ENCODE data around the gene DCAF5.

The DCAF5 gene

GRCh38 chr14:69042787-69043444 lies 110.0 kb downstream of the DCAF5 start:
- Histone ChIP-seq H3K4me3 (ENCODE audit: low read depth, low read length) (no peak overlapping the region), H3K79me2 (ENCODE audit: control insufficient read depth, insufficient read depth, low read length, unreplicated experiment) (no peaks in the 10 kb centered on the region), H3K4me1 (ENCODE audit: control insufficient read depth, insufficient read depth, low read length, unreplicated experiment) (peaks cover 65% of the 10 kb centered on the region), H3K27ac (ENCODE audit: low read depth, low read length) (peak overlapping the region; percentile 28), H2AFZ (ENCODE audit: low read length, unreplicated experiment) (no peak overlapping the region), H3K27me3 (ENCODE audit: insufficient read depth, low read length) (no peaks in the 10 kb centered on the region), H3K36me3 (ENCODE audit: insufficient read depth, low read length) (no peaks in the 10 kb centered on the region)

- Histone ChIP-seq H3K36me3 (ENCODE audit: insufficient read depth, low read length) (no peaks in the 10 kb centered on the region), H3K79me2 (ENCODE audit: control insufficient read depth, insufficient read depth, low read length, unreplicated experiment) (no peaks in the 10 kb centered on the region), H2AFZ (ENCODE audit: low read length, unreplicated experiment) (no peak overlapping the region), H3K27me3 (ENCODE audit: insufficient read depth, low read length) (no peaks in the 10 kb centered on the region), H3K4me3 (ENCODE audit: low read depth, low read length) (no peak overlapping the region), H3K4me1 (ENCODE audit: control insufficient read depth, insufficient read depth, low read length, unreplicated experiment) (peaks cover 65% of the 10 kb centered on the region), H3K27ac (ENCODE audit: low read depth, low read length) (no peak overlapping the region)
These were observed 110.6 kb downstream of the DCAF5 start for GRCh38 chr14:69042299-69042698.

GRCh38 chr14:69041783-69042182 lies 111.1 kb downstream of the DCAF5 start:
- H3K27me3 ChIP-seq (ENCODE audit: insufficient read depth, low read length): no peaks in the 10 kb centered on the region
- no peak overlapping the region for H2AFZ ChIP-seq (ENCODE audit: low read length, unreplicated experiment)
- H3K4me1 ChIP-seq (ENCODE audit: control insufficient read depth, insufficient read depth, low read length, unreplicated experiment): peaks cover 63% of the 10 kb centered on the region
- H3K36me3 ChIP-seq (ENCODE audit: insufficient read depth, low read length): no peaks in the 10 kb centered on the region
- no peaks in the 10 kb centered on the region for H3K79me2 ChIP-seq (ENCODE audit: control insufficient read depth, insufficient read depth, low read length, unreplicated experiment)
- no peak overlapping the region for H3K4me3 ChIP-seq (ENCODE audit: low read depth, low read length)
- H3K27ac ChIP-seq (ENCODE audit: low read depth, low read length): no peak overlapping the region

GRCh38 chr14:69040353-69040752 lies 112.6 kb downstream of the DCAF5 start:
- Histone ChIP-seq H3K27ac (ENCODE audit: low read depth, low read length) (no peak overlapping the region), H2AFZ (ENCODE audit: low read length, unreplicated experiment) (no peak overlapping the region), H3K36me3 (ENCODE audit: insufficient read depth, low read length) (no peaks in the 10 kb centered on the region), H3K4me3 (ENCODE audit: low read depth, low read length) (no peak overlapping the region), H3K27me3 (ENCODE audit: insufficient read depth, low read length) (no peaks in the 10 kb centered on the region), H3K79me2 (ENCODE audit: control insufficient read depth, insufficient read depth, low read length, unreplicated experiment) (no peaks in the 10 kb centered on the region), H3K4me1 (ENCODE audit: control insufficient read depth, insufficient read depth, low read length, unreplicated experiment) (peaks cover 50% of the 10 kb centered on the region)

GRCh38 chr14:69039288-69039628 lies 113.7 kb downstream of the DCAF5 start:
- H3K36me3 ChIP-seq (ENCODE audit: insufficient read depth, low read length): no peaks in the 10 kb centered on the region
- no peaks in the 10 kb centered on the region for H3K79me2 ChIP-seq (ENCODE audit: control insufficient read depth, insufficient read depth, low read length, unreplicated experiment)
- no peak overlapping the region for H2AFZ ChIP-seq (ENCODE audit: low read length, unreplicated experiment)
- peaks cover 49% of the 10 kb centered on the region for H3K4me1 ChIP-seq (ENCODE audit: control insufficient read depth, insufficient read depth, low read length, unreplicated experiment)
- H3K27ac ChIP-seq (ENCODE audit: low read depth, low read length): peak overlapping the region; percentile 49
- no peak overlapping the region for H3K4me3 ChIP-seq (ENCODE audit: low read depth, low read length)
- H3K27me3 ChIP-seq (ENCODE audit: insufficient read depth, low read length): no peaks in the 10 kb centered on the region

GRCh38 chr14:69038455-69039287 lies 114.2 kb downstream of the DCAF5 start:
- no peak overlapping the region for H3K4me3 ChIP-seq (ENCODE audit: low read depth, low read length)
- H3K27ac ChIP-seq (ENCODE audit: low read depth, low read length): peak overlapping the region; percentile 49
- no peaks in the 10 kb centered on the region for H3K36me3 ChIP-seq (ENCODE audit: insufficient read depth, low read length)
- H3K4me1 ChIP-seq (ENCODE audit: control insufficient read depth, insufficient read depth, low read length, unreplicated experiment): peaks cover 46% of the 10 kb centered on the region
- no peaks in the 10 kb centered on the region for H3K27me3 ChIP-seq (ENCODE audit: insufficient read depth, low read length)
- no peaks in the 10 kb centered on the region for H3K79me2 ChIP-seq (ENCODE audit: control insufficient read depth, insufficient read depth, low read length, unreplicated experiment)
- H2AFZ ChIP-seq (ENCODE audit: low read length, unreplicated experiment): no peak overlapping the region

GRCh38 chr14:69037790-69038454 lies 115.0 kb downstream of the DCAF5 start:
- no peaks in the 10 kb centered on the region for H3K27me3 ChIP-seq (ENCODE audit: insufficient read depth, low read length)
- H3K27ac ChIP-seq (ENCODE audit: low read depth, low read length): no peak overlapping the region; the same call in 1 of the 2 replicates
- H3K4me3 ChIP-seq (ENCODE audit: low read depth, low read length): no peak overlapping the region
- H3K4me1 ChIP-seq (ENCODE audit: control insufficient read depth, insufficient read depth, low read length, unreplicated experiment): peaks cover 39% of the 10 kb centered on the region
- H3K36me3 ChIP-seq (ENCODE audit: insufficient read depth, low read length): no peaks in the 10 kb centered on the region
- no peak overlapping the region for H2AFZ ChIP-seq (ENCODE audit: low read length, unreplicated experiment)
- no peaks in the 10 kb centered on the region for H3K79me2 ChIP-seq (ENCODE audit: control insufficient read depth, insufficient read depth, low read length, unreplicated experiment)

GRCh38 chr14:69036757-69037506 lies 116.0 kb downstream of the DCAF5 start:
- Histone ChIP-seq H3K36me3 (ENCODE audit: insufficient read depth, low read length) (no peaks in the 10 kb centered on the region), H3K4me3 (ENCODE audit: low read depth, low read length) (no peak overlapping the region), H3K4me1 (ENCODE audit: control insufficient read depth, insufficient read depth, low read length, unreplicated experiment) (peaks cover 32% of the 10 kb centered on the region), H2AFZ (ENCODE audit: low read length, unreplicated experiment) (no peak overlapping the region), H3K79me2 (ENCODE audit: control insufficient read depth, insufficient read depth, low read length, unreplicated experiment) (no peaks in the 10 kb centered on the region), H3K27me3 (ENCODE audit: insufficient read depth, low read length) (no peaks in the 10 kb centered on the region), H3K27ac (ENCODE audit: low read depth, low read length) (no peak overlapping the region)

GRCh38 chr14:69034612-69035262 lies 118.2 kb downstream of the DCAF5 start:
- peak overlapping the region; percentile 23; the same call in 1 of the 2 replicates for H3K27ac ChIP-seq (ENCODE audit: low read depth, low read length)
- no peaks in the 10 kb centered on the region for H3K79me2 ChIP-seq (ENCODE audit: control insufficient read depth, insufficient read depth, low read length, unreplicated experiment)
- H3K27me3 ChIP-seq (ENCODE audit: insufficient read depth, low read length): no peaks in the 10 kb centered on the region
- peaks cover 32% of the 10 kb centered on the region for H3K4me1 ChIP-seq (ENCODE audit: control insufficient read depth, insufficient read depth, low read length, unreplicated experiment)
- H3K4me3 ChIP-seq (ENCODE audit: low read depth, low read length): no peak overlapping the region
- peak overlapping the region; percentile 5 for H2AFZ ChIP-seq (ENCODE audit: low read length, unreplicated experiment)
- H3K36me3 ChIP-seq (ENCODE audit: insufficient read depth, low read length): no peaks in the 10 kb centered on the region

Data from ACC112 (cell line).